ENCODE data around the gene ORAI2.

The ORAI2 gene

DNA sequence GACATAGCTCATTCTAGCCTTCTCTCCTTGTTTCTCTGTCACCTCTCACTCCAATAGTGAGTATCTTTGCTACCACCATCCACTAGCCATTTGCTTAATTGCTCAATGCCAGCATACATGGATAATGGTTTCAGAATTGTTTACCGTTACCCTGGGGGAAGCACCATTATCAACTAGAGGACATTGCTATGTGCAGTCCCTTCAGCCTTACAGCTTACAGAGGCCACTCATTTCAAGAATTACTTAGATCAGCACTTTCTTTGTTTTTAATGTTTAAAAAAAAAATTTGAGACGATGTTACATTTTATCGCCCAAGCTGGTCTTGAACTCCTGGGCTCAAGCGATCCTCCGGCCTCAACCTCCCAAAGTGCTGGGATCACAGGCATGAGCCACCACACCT is 14.8 kb upstream of the ORAI2 start:
- in situ Hi-C loops (cut with HindIII; ENCODE audit: low sequenced_read_pairs), result loop anchor here (10.0 kb wide), 1 partner anchor 134 kb away; the partner anchor contains the start of gene SH2B2
- no peak for DNase-seq (ENCODE audit: low read depth)
- no peak for TF ChIP-seq CTCF (IDR thresholded peaks at IDR 0.05; ENCODE audit: low read depth, low read length, missing control alignments)
- no peak overlapping the region for H3K4me3 ChIP-seq (ENCODE audit: low read depth, low read length)

GRCh38 chr7:102421706-102422240 is 11.6 kb upstream of the ORAI2 start:
- DNase-seq (ENCODE audit: low read depth), result no peak
- in situ Hi-C loops (cut with HindIII; ENCODE audit: low sequenced_read_pairs), result no loop called here
- TF ChIP-seq CTCF (IDR thresholded peaks at IDR 0.05; ENCODE audit: low read depth, low read length, missing control alignments), result no peak
- H3K4me3 ChIP-seq (ENCODE audit: low read depth, low read length), result no peak overlapping the region

DNA sequence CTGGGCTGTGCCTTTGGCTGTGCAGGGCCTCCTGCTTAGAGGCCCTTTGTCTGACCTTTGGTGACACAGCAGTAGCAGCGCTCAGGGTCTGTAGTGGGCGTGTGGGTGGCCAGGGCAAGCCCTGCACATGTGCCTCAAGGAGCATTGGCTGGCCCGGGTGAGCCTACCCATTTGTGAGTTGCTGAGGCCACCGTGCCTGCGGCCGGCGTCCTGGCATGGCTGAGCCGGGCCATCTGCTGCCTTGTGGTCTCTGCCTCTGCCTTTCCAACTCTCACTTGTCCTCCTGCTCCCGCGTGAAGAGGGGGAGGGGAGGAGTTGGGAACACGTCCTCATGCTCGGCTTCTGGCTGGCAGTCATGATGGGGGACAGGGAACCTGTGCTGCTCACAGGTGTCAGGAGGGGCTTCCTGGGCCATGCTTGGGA is 9.2 kb upstream of the ORAI2 start:
- in situ Hi-C loops (cut with HindIII; ENCODE audit: low sequenced_read_pairs), result no loop called here

DNA sequence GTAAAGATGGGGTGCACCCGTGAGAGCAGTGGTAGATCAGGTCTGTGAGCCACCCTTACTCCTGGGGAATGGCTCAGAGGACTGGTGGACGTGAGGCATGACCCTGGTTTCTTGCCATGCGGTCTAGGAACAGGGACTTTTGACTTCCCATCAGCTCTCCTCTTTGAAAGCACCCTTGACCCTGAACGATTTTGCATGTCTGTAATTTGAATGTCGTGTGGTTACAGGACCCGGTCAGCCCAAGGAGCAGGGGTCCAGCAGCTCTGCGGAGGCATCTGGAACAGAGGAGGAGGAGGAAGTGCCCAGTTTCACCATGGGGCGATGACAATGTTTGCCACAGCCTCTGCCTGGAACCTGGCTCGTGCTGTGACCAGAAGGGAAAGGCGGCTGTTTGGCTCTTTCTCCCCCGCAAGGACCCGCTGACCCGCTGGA is 8.6 kb upstream of the ORAI2 start:
- in situ Hi-C loops (cut with HindIII; ENCODE audit: low sequenced_read_pairs), result no loop called here
- DNase-seq (ENCODE audit: low read depth), result no peak
- no peak overlapping the region for H3K4me3 ChIP-seq (ENCODE audit: low read depth, low read length)
- TF ChIP-seq CTCF (IDR thresholded peaks at IDR 0.05; ENCODE audit: low read depth, low read length, missing control alignments), result no peak

More for the DNA sequence above, 9.2 kb upstream of the ORAI2 start:
- H3K4me3 ChIP-seq (ENCODE audit: low read depth, low read length), result no peak overlapping the region
- DNase-seq (ENCODE audit: low read depth), result no peak
- TF ChIP-seq CTCF (IDR thresholded peaks at IDR 0.05; ENCODE audit: low read depth, low read length, missing control alignments), result no peak

DNA sequence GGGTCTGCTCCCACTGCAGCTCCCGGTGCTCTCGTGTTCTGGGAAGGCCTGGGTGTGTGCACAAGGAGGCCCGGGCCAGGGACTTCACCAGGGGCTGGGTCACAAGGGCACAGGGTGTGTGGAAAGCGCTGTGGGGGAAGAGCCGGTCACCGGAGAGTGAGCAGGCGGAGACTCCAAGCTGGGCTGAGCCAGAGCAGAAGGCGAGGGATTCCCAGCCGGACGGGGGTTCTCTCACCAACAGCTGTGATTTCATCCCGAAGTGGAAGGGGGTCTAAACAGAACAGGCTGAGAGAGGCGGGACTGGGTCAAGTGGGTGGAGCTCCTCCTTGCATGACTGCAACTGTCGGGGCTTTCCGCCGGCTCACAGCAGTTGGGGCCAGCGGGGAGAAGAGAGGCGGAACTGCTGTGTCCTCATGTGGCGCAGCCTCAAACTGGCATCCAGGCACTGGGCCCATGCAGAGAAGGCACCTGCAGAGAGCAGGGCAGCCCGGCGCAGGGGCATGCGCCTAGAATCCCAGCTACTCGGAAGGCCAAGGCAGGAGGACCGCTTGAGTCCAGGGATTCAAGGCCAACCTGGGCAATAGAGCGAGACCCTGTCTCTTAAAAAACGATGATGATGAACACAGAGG is 7.6 kb upstream of the ORAI2 start:
- in situ Hi-C loops (cut with HindIII; ENCODE audit: low sequenced_read_pairs), result no loop called here
- H3K4me3 ChIP-seq (ENCODE audit: low read depth, low read length), result no peak overlapping the region
- no peak for DNase-seq (ENCODE audit: low read depth)
- TF ChIP-seq CTCF (IDR thresholded peaks at IDR 0.05; ENCODE audit: low read depth, low read length, missing control alignments), result no peak

DNA sequence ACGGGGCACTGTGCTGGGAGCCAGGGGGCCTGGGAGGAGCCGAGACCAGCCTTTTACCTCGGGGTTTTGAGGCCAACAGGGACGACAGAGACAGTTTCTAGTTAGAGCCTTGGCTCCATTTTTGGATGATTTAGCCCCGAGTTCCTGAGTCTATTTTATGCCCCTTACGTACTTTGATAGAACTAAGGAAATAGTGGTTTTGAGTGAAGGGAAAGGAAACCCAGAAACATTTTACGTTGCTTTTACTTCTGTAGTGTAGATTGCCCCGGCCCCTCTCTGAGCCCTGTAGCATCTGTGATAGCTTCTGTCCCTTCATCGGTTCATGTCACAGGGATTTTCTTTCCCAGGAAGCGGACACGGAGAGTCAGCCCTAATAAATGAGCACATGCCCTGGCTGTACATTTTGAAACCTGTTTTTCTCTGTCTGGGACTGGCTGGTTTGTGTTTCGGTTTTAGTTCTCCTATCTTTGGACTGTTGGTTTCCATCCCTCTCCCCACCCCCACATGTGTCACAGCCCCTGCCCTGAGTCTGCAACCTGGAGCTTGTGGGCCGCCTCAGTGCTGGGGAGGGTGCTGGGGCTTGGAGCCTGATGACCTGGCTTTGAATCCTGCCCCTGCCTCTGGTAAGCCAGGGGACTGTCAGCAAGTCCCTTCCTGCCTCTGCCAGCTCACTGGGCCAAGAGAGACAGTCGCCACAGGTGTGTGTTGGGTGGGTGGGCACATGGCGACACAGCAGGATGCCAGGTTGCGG is 6.9 kb upstream of the ORAI2 start:
- TF ChIP-seq CTCF (IDR thresholded peaks at IDR 0.05; ENCODE audit: low read depth, low read length, missing control alignments), result no peak
- in situ Hi-C loops (cut with HindIII; ENCODE audit: low sequenced_read_pairs), result no loop called here
- no peak overlapping the region for H3K4me3 ChIP-seq (ENCODE audit: low read depth, low read length)
- DNase-seq (ENCODE audit: low read depth), result no peak
